ENCODE data around the gene TMOD1. TPM values are rescaled to one million over a fixed set of nuclear protein-coding genes. Genes with fewer than 3 reads are reported as not detected.

The TMOD1 gene
- total and polyA plus RNA-seq, 5 donors from 2014 or later, result 2.4 to 11.0 (median 3.7) TPM

DNA sequence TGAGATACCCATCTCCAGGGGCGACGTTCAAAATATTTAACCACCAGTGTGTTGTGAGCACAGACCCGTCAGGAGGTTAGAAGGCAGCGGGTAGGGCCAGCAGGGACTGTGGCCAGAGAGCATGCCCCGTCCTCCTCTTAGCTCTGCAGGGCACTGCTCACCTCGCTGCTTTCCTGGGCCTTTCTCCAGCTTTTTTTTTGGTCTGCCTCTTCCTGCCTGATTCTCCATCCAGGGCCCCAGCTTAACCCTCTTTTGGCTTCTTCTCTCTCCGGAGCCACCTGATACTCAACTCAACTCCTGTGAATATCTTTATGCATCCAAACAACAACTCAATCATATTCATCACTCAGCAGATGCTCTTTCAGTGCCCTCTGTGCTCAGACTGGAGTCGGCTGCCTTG lies 44.0 kb downstream of the TMOD1 start:
- H3K9me3 Mint-ChIP-seq, result no peaks in the 10 kb centered on the region
- no peak for DNase-seq
- H3K36me3 Mint-ChIP-seq, result no peaks in the 10 kb centered on the region
- no peaks in the 10 kb centered on the region for H3K4me1 ChIP-seq (ENCODE audit: control insufficient read depth, insufficient read depth, low read length, poor library complexity, severe bottlenecking)
- no peak overlapping the region for H3K27ac ChIP-seq (ENCODE audit: insufficient read depth, low read length, poor library complexity, severe bottlenecking)
- no peak for ATAC-seq (ENCODE audit: low read depth in 2 of 2)
- no peak overlapping the region for H3K4me3 Mint-ChIP-seq
- no peak overlapping the region for H3K27ac Mint-ChIP-seq
- no peaks in the 10 kb centered on the region for H3K27me3 Mint-ChIP-seq
- no peaks in the 10 kb centered on the region for H3K27me3 ChIP-seq (ENCODE audit: control insufficient read depth, insufficient read depth, low read length)
- no peaks in the 10 kb centered on the region for H3K36me3 ChIP-seq (ENCODE audit: control insufficient read depth, insufficient read depth, low read length)
- no peaks in the 10 kb centered on the region for H3K4me1 Mint-ChIP-seq
- H3K9me3 ChIP-seq (ENCODE audit: control insufficient read depth in 2 of 2, low read length in 2 of 2), result no peaks in the 10 kb centered on the region
- H3K4me3 ChIP-seq (ENCODE audit: low read depth, low read length), result no peak overlapping the region

DNA sequence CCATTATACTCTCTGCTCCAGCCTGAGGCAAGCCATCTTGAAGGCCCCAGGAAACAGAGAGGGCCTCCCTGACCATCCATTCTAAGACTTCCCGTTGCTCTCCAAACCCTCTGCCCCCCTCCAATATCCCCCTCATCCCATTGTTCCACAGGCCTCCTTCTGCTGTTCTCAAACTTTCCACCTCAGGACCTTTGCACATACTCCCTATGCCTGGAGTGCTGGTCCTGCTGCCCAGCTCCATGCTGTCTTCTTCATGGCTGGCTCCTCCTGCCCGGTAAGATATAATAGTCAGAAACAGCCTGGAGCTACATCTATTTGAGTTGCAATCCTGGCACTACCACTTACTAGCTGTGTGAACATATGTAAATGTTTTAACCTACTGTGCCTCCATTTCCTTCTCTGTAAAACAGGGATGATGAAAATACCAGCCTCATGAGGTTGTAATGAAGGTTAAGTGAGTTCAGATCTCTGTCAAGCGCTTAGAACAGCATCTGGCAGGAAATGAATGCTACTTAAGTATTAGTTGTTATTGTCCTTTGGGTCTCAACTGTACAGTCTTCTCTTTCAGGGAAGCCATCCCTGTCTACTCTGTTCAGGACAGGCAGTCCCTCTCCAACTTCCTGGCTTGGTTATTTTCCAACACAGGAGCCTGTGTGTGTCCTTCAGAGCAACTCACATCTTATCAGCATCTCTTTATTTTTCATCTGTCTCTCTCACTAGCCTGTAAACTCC lies 45.8 kb downstream of the TMOD1 start:
- Mint-ChIP-seq H3K9me3 (no peaks in the 10 kb centered on the region), H3K27ac (no peak overlapping the region), H3K36me3 (no peaks in the 10 kb centered on the region), H3K4me1 (no peaks in the 10 kb centered on the region), H3K27me3 (peaks cover 5% of the 10 kb centered on the region), H3K4me3 (no peak overlapping the region)
- H3K9me3 ChIP-seq (ENCODE audit: control insufficient read depth in 2 of 2, low read length in 2 of 2), result no peaks in the 10 kb centered on the region
- ATAC-seq (ENCODE audit: low read depth in 2 of 2), result no peak
- H3K36me3 ChIP-seq (ENCODE audit: control insufficient read depth, insufficient read depth, low read length), result no peaks in the 10 kb centered on the region
- DNase-seq, result no peak
- no peak overlapping the region for H3K4me3 ChIP-seq (ENCODE audit: low read depth, low read length)
- no peaks in the 10 kb centered on the region for H3K4me1 ChIP-seq (ENCODE audit: control insufficient read depth, insufficient read depth, low read length, poor library complexity, severe bottlenecking)
- peaks cover 3% of the 10 kb centered on the region for H3K27me3 ChIP-seq (ENCODE audit: control insufficient read depth, insufficient read depth, low read length)
- H3K27ac ChIP-seq (ENCODE audit: insufficient read depth, low read length, poor library complexity, severe bottlenecking), result no peak overlapping the region

DNA sequence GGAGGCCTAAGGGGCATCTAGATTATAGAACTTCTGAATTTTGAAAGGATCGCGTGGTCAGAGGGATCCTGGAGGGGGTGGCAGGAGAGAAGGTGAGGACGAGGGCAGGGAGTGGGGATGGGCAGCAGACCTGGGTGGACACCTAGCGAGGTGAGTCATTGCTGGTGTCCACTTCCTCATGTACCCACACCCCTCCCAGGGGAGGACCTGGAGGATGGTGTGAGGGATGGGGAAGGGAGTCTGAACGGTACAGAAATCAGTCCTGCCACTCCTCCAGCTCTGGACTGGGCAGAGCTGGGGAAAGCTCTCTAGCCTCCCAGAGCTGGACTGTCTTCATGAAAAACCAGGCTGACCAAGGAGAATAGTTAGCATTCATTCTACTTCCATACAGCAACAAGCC lies 46.9 kb downstream of the TMOD1 start:
- peaks cover 3% of the 10 kb centered on the region for H3K27me3 ChIP-seq (ENCODE audit: control insufficient read depth, insufficient read depth, low read length)
- Mint-ChIP-seq H3K27me3 (peaks cover 12% of the 10 kb centered on the region), H3K9me3 (no peaks in the 10 kb centered on the region), H3K27ac (peak overlapping the region in 1 of 3 donors; percentile 62), H3K36me3 (no peaks in the 10 kb centered on the region), H3K4me1 (no peaks in the 10 kb centered on the region), H3K4me3 (no peak overlapping the region)
- no peak for ATAC-seq (ENCODE audit: low read depth in 2 of 2)
- no peaks in the 10 kb centered on the region for H3K9me3 ChIP-seq (ENCODE audit: control insufficient read depth in 2 of 2, low read length in 2 of 2)
- H3K4me1 ChIP-seq (ENCODE audit: control insufficient read depth, insufficient read depth, low read length, poor library complexity, severe bottlenecking), result no peaks in the 10 kb centered on the region
- no peak overlapping the region for H3K4me3 ChIP-seq (ENCODE audit: low read depth, low read length)
- no peak overlapping the region for H3K27ac ChIP-seq (ENCODE audit: insufficient read depth, low read length, poor library complexity, severe bottlenecking)
- no peaks in the 10 kb centered on the region for H3K36me3 ChIP-seq (ENCODE audit: control insufficient read depth, insufficient read depth, low read length)
- no peak for DNase-seq

DNA sequence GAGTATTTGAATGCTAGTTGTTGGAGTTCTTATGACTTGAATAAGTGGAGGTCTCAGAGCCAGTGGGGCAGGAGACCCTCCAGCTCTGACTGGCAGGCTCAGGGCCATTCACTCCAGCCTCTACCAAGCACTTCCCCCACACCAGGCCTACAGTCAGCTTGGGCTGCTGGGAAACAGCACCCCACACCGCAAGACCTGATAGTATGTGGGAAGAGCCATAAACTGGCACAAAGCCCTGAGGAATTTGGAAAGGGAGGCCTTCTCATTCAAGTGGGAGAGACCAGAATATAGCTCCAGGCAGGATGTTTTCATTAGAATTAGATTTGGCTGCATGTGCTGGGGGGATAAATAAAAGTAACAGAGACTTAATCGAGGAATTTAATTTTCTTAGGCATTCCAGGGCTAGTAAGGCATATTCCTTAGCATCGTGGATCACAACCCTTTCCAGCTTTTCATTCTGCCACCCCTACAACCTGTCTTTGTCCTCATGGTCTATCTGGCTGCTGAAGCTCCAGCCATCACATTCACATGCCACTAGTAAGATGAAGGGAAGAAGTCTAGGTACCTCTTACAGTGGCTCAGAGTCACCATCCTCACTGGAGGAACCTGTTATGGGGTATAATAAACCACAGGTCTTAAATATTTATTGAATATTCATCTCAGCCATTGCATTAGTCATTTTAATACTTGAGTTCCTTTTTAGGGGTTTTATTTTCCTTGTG lies 47.5 kb downstream of the TMOD1 start:
- no peak overlapping the region for H3K4me3 ChIP-seq (ENCODE audit: low read depth, low read length)
- ATAC-seq (ENCODE audit: low read depth in 2 of 2) (no peak), DNase-seq (no peak)
- Mint-ChIP-seq H3K4me1 (no peaks in the 10 kb centered on the region), H3K36me3 (no peaks in the 10 kb centered on the region), H3K4me3 (no peak overlapping the region), H3K27ac (no peak overlapping the region), H3K9me3 (no peaks in the 10 kb centered on the region), H3K27me3 (peaks cover 12% of the 10 kb centered on the region)
- H3K27me3 ChIP-seq (ENCODE audit: control insufficient read depth, insufficient read depth, low read length), result peaks cover 3% of the 10 kb centered on the region
- no peaks in the 10 kb centered on the region for H3K36me3 ChIP-seq (ENCODE audit: control insufficient read depth, insufficient read depth, low read length)
- no peak overlapping the region for H3K27ac ChIP-seq (ENCODE audit: insufficient read depth, low read length, poor library complexity, severe bottlenecking)
- H3K4me1 ChIP-seq (ENCODE audit: control insufficient read depth, insufficient read depth, low read length, poor library complexity, severe bottlenecking), result no peaks in the 10 kb centered on the region
- no peaks in the 10 kb centered on the region for H3K9me3 ChIP-seq (ENCODE audit: control insufficient read depth in 2 of 2, low read length in 2 of 2)

DNA sequence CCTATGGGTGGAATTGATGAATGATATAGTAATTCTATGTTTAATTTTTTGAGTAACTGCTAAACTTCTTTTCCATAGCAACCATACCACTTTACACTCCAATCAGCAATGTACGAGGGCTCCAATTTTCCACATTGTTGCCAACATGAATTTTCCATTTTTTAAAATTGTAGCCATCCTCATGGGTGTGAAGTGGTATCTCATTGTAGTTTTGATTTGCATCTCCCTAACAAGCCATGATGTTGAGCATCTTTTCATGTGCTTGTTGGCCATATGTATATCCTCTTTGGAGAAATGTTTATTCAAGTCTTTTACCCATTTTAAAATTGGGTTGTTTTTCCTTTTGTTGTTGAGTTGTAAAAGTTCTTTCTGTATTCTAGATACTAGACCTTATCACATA lies 48.9 kb downstream of the TMOD1 start:
- Histone ChIP-seq H3K27me3 (ENCODE audit: control insufficient read depth, insufficient read depth, low read length) (peaks cover 3% of the 10 kb centered on the region), H3K27ac (ENCODE audit: insufficient read depth, low read length, poor library complexity, severe bottlenecking) (no peak overlapping the region), H3K4me3 (ENCODE audit: low read depth, low read length) (no peak overlapping the region), H3K9me3 (ENCODE audit: control insufficient read depth in 2 of 2, low read length in 2 of 2) (no peaks in the 10 kb centered on the region), H3K36me3 (ENCODE audit: control insufficient read depth, insufficient read depth, low read length) (no peaks in the 10 kb centered on the region), H3K4me1 (ENCODE audit: control insufficient read depth, insufficient read depth, low read length, poor library complexity, severe bottlenecking) (no peaks in the 10 kb centered on the region)
- no peaks in the 10 kb centered on the region for H3K9me3 Mint-ChIP-seq
- peaks cover 12% of the 10 kb centered on the region for H3K27me3 Mint-ChIP-seq
- H3K4me1 Mint-ChIP-seq, result no peaks in the 10 kb centered on the region
- H3K4me3 Mint-ChIP-seq, result no peak overlapping the region
- no peak overlapping the region for H3K27ac Mint-ChIP-seq
- ATAC-seq (ENCODE audit: low read depth in 2 of 2), result no peak
- H3K36me3 Mint-ChIP-seq, result no peaks in the 10 kb centered on the region
- no peak for DNase-seq

DNA sequence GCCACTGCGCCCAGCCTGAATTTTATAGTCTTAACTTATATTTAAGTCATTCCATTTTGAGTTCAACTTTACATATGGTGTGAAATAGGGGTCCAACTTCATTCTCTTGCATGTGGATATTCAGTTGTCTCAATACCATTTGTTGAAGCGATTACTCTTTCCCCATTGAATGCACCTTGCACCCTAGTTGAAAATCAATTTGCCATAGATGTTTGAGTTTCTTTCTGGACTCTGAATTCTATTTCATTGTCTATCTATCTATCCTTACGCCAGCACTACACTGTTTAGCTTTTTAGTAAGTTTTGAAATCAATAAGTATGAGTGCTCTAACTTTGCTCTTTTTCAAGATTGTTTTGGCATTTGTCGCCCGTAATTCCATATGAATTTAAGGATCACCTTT lies 49.8 kb downstream of the TMOD1 start:
- Mint-ChIP-seq H3K4me1 (peaks cover 0 to 2% (median 0%) of the 10 kb centered on the region in 4 donors), H3K27me3 (peaks cover 12% of the 10 kb centered on the region), H3K9me3 (no peaks in the 10 kb centered on the region), H3K4me3 (no peak overlapping the region), H3K36me3 (no peaks in the 10 kb centered on the region), H3K27ac (no peak overlapping the region)
- peaks cover 3% of the 10 kb centered on the region for H3K27me3 ChIP-seq (ENCODE audit: control insufficient read depth, insufficient read depth, low read length)
- H3K27ac ChIP-seq (ENCODE audit: insufficient read depth, low read length, poor library complexity, severe bottlenecking), result no peak overlapping the region
- DNase-seq (no peak), ATAC-seq (ENCODE audit: low read depth in 2 of 2) (no peak)
- no peaks in the 10 kb centered on the region for H3K36me3 ChIP-seq (ENCODE audit: control insufficient read depth, insufficient read depth, low read length)
- no peaks in the 10 kb centered on the region for H3K4me1 ChIP-seq (ENCODE audit: control insufficient read depth, insufficient read depth, low read length, poor library complexity, severe bottlenecking)
- H3K4me3 ChIP-seq (ENCODE audit: low read depth, low read length), result no peak overlapping the region
- H3K9me3 ChIP-seq (ENCODE audit: control insufficient read depth in 2 of 2, low read length in 2 of 2), result no peaks in the 10 kb centered on the region

DNA sequence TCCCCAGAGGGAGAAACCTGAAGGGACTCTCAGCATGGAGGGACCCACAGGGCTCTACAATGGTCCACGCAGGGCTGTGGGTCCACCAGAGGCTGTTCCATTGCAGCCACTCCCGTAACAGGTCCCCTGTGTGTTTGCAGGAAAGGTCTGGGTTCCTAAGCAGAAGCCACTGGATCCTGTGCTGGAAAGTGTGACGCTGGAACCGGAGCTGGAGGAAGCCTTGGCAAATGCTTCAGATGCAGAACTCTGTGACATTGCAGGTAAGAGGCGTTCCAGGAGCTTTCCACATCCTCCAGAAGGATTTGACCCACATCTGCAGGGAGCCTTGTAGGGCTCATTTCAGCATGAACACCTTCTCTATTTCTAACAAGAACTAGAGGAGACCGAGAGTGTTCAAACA lies 51.7 kb downstream of the TMOD1 start:
- Histone ChIP-seq H3K36me3 (ENCODE audit: control insufficient read depth, insufficient read depth, low read length) (no peaks in the 10 kb centered on the region), H3K27me3 (ENCODE audit: control insufficient read depth, insufficient read depth, low read length) (peaks cover 3% of the 10 kb centered on the region), H3K27ac (ENCODE audit: insufficient read depth, low read length, poor library complexity, severe bottlenecking) (no peak overlapping the region), H3K9me3 (ENCODE audit: control insufficient read depth in 2 of 2, low read length in 2 of 2) (no peaks in the 10 kb centered on the region), H3K4me1 (ENCODE audit: control insufficient read depth, insufficient read depth, low read length, poor library complexity, severe bottlenecking) (no peaks in the 10 kb centered on the region), H3K4me3 (ENCODE audit: low read depth, low read length) (no peak overlapping the region)
- H3K9me3 Mint-ChIP-seq, result no peaks in the 10 kb centered on the region
- H3K4me1 Mint-ChIP-seq, result peaks cover 0 to 2% (median 0%) of the 10 kb centered on the region in 4 donors
- ATAC-seq (ENCODE audit: low read depth in 2 of 2), result no peak
- H3K27me3 Mint-ChIP-seq, result peaks cover 16% of the 10 kb centered on the region
- no peak overlapping the region for H3K27ac Mint-ChIP-seq
- no peaks in the 10 kb centered on the region for H3K36me3 Mint-ChIP-seq
- DNase-seq, result no peak
- no peak overlapping the region for H3K4me3 Mint-ChIP-seq

DNA sequence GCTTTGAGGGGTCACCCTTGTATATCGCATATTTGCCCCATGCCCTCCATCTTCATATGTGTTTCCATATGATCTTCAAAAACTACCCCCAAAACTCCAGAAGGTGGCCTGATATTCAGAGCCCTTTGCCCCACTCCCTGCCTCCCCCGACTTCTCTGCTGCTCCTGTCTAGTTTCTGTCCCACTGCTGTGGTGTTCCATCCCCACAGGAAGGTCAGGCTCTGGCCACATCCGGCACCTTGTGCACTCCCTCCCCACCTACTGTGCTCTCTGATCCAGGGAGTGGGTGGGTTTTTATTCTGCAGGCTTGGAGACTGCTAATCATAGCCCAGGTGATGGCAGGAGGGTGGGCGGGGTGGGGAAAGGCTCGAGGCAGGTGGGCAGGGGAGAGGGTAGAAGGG lies 52.4 kb downstream of the TMOD1 start:
- ATAC-seq (ENCODE audit: low read depth in 2 of 2) (no peak), DNase-seq (no peak)
- Histone ChIP-seq H3K27ac (ENCODE audit: insufficient read depth, low read length, poor library complexity, severe bottlenecking) (no peak overlapping the region), H3K4me1 (ENCODE audit: control insufficient read depth, insufficient read depth, low read length, poor library complexity, severe bottlenecking) (no peaks in the 10 kb centered on the region), H3K36me3 (ENCODE audit: control insufficient read depth, insufficient read depth, low read length) (no peaks in the 10 kb centered on the region), H3K27me3 (ENCODE audit: control insufficient read depth, insufficient read depth, low read length) (peaks cover 3% of the 10 kb centered on the region), H3K9me3 (ENCODE audit: control insufficient read depth in 2 of 2, low read length in 2 of 2) (no peaks in the 10 kb centered on the region), H3K4me3 (ENCODE audit: low read depth, low read length) (no peak overlapping the region)
- Mint-ChIP-seq H3K36me3 (no peaks in the 10 kb centered on the region), H3K9me3 (no peaks in the 10 kb centered on the region), H3K27me3 (peaks cover 16% of the 10 kb centered on the region), H3K4me1 (peaks cover 0 to 4% (median 2%) of the 10 kb centered on the region in 4 donors), H3K4me3 (no peak overlapping the region), H3K27ac (no peak overlapping the region)
